ENCODE measurements around the gene SLC25A26. TPM values are rescaled to one million over a fixed set of nuclear protein-coding genes. Genes with fewer than 3 reads are reported as not detected.

SLC25A26 gene
- total and polyA plus RNA-seq, 7 donors: 17.8 to 42.8 (median 22.4) TPM

DNA sequence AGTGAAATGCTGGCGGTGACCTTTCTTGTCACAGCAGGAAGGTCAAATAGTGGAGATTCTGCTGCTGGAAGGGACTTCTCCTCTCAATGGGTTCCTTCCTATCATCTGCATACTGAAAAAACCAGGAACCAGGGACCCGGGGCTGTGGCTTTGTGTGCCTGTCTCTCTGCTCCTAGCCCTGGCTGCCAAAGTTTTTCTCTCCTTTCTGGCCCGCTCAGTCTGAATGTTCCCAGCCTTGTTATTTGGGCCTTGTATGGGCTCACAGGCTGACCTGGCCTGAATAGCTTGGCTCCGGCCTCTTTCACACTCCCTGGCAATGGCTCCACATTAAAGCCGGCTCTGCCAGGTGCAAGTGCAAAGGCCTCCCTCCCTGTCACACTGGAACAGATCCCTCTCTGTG lies 185.4 kb downstream of the SLC25A26 start:
- 85 to 94% methylated on average over 5 of the region's 5 CpGs for WGBS, 2 donors
- DNase-seq: peak; percentile 86
- peak overlapping the region; percentile 73 to 95 (median 86) for H3K27ac ChIP-seq
- H3K27me3 ChIP-seq: no peaks in the 10 kb centered on the region
- no peaks in the 10 kb centered on the region for H3K9me3 ChIP-seq
- H3K4me1 ChIP-seq: peaks cover 0 to 100% (median 99%) of the 10 kb centered on the region in 4 donors
- TF ChIP-seq POLR2A (IDR thresholded peaks at IDR 0.05) (no peak), EP300 (IDR thresholded peaks at IDR 0.05) (no peak), POLR2AphosphoS5 (IDR thresholded peaks at IDR 0.05) (peak in 3 of 4 donors; percentile 12 to 38 (median 16))
- TF ChIP-seq, protein P1, sequence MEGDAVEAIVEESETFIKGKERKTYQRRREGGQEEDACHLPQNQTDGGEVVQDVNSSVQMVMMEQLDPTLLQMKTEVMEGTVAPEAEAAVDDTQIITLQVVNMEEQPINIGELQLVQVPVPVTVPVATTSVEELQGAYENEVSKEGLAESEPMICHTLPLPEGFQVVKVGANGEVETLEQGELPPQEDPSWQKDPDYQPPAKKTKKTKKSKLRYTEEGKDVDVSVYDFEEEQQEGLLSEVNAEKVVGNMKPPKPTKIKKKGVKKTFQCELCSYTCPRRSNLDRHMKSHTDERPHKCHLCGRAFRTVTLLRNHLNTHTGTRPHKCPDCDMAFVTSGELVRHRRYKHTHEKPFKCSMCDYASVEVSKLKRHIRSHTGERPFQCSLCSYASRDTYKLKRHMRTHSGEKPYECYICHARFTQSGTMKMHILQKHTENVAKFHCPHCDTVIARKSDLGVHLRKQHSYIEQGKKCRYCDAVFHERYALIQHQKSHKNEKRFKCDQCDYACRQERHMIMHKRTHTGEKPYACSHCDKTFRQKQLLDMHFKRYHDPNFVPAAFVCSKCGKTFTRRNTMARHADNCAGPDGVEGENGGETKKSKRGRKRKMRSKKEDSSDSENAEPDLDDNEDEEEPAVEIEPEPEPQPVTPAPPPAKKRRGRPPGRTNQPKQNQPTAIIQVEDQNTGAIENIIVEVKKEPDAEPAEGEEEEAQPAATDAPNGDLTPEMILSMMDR (IDR thresholded peaks at IDR 0.05): no peak
- H3K36me3 ChIP-seq: peaks cover 10 to 69% (median 28%) of the 10 kb centered on the region in 4 donors
- H3K4me3 ChIP-seq: no peak overlapping the region
- intact Hi-C loops (cut with DNase I): loop anchor here (2.0 to 10.0 kb wide), 4 partner anchors 95 to 411 kb away; partner anchors contain the start of gene LRIG1

DNA sequence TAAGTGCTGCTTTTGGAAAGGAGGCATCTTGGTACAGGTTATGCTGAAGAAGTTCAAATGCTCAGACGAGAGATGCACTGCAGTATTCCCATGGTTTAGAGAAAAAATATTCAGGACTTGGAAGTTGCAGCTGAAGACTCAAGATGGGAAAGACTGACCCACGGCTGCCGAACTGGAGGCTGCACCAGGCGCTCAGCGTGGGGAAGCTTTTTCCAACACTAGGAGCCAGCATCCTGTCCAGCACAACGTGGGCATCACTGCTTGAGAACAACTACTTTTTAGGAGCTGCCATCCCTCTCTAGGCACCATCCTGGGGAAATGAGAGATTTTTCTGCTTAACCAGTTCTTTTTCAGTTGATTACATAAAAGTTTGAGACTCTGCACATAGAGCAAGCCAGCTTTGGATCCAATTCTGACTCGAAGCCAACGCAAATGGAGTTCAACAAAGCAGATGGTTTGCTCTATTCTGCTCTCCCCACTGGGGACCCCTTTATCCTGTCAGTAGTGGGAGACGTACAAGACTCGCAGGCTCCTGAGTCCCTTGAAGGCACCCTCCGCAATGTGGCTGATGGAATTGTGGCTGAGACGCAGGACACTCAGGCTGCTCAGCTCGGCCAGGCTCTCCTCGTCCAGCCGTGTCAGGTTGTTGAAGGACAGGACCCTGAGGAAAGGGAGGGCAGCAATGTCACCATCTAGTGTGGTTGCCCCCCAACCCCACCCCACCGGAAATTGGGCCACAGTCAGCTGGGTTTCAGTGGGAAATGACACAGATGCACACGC lies 186.2 kb downstream of the SLC25A26 start:
- Histone ChIP-seq H3K9me3 (no peaks in the 10 kb centered on the region), H3K36me3 (peaks cover 10 to 74% (median 32%) of the 10 kb centered on the region in 4 donors), H3K4me1 (peaks cover 0 to 100% (median 99%) of the 10 kb centered on the region in 4 donors), H3K4me3 (no peak overlapping the region), H3K27ac (peak overlapping the region; percentile 73 to 95 (median 86)), H3K27me3 (no peaks in the 10 kb centered on the region)
- DNase-seq: peak; percentile 62
- no peak for TF ChIP-seq POLR2A (IDR thresholded peaks at IDR 0.05)
- peak in 1 of 4 donors; percentile 8 for TF ChIP-seq POLR2AphosphoS5 (IDR thresholded peaks at IDR 0.05)
- intact Hi-C loops (cut with DNase I): loop anchor here (2.0 to 10.0 kb wide), 4 partner anchors 94 to 410 kb away; partner anchors contain the start of gene LRIG1
- WGBS, 2 donors: 87% methylated on average over 17 of the region's 17 CpGs

GRCh38 chr3:66407611-66408218 lies 186.9 kb downstream of the SLC25A26 start:
- peaks cover 0 to 100% (median 99%) of the 10 kb centered on the region in 4 donors for H3K4me1 ChIP-seq
- peaks cover 16 to 81% (median 39%) of the 10 kb centered on the region in 4 donors for H3K36me3 ChIP-seq
- H3K9me3 ChIP-seq: no peaks in the 10 kb centered on the region
- H3K4me3 ChIP-seq: no peak overlapping the region
- intact Hi-C loops (cut with DNase I): loop anchor here (2.0 to 10.0 kb wide), 4 partner anchors 93 to 410 kb away; partner anchors contain the start of gene LRIG1
- peak overlapping the region; percentile 73 to 95 (median 86) for H3K27ac ChIP-seq
- DNase-seq: peak; percentile 86
- WGBS, 2 donors: 44 to 64% methylated on average over 14 of the region's 14 CpGs
- TF ChIP-seq EP300 (IDR thresholded peaks at IDR 0.05): no peak
- TF ChIP-seq, protein P1 (IDR thresholded peaks at IDR 0.05): peak; percentile 68 to 90 (median 86)
- no peak for TF ChIP-seq POLR2A (IDR thresholded peaks at IDR 0.05)
- TF ChIP-seq POLR2AphosphoS5 (IDR thresholded peaks at IDR 0.05): peak in 1 of 4 donors; percentile 19
- H3K27me3 ChIP-seq: no peaks in the 10 kb centered on the region

GRCh38 chr3:66409771-66410754 lies 189.3 kb downstream of the SLC25A26 start:
- H3K27me3 ChIP-seq: no peaks in the 10 kb centered on the region
- H3K9me3 ChIP-seq: no peaks in the 10 kb centered on the region
- DNase-seq: peak; percentile 57
- 92 to 95% methylated on average over 24 of the region's 24 CpGs for WGBS, 2 donors
- H3K36me3 ChIP-seq: peaks cover 19 to 80% (median 42%) of the 10 kb centered on the region in 4 donors
- H3K4me3 ChIP-seq: no peak overlapping the region
- peak overlapping the region; percentile 40 to 95 (median 86) for H3K27ac ChIP-seq
- intact Hi-C loops (cut with DNase I): loop anchor here (5.0 to 10.0 kb wide), 4 partner anchors 145 to 407 kb away; no protein-coding TSS in a partner anchor
- TF ChIP-seq POLR2A (IDR thresholded peaks at IDR 0.05): no peak
- no peak for TF ChIP-seq EP300 (IDR thresholded peaks at IDR 0.05)
- H3K4me1 ChIP-seq: peaks cover 0 to 100% (median 100%) of the 10 kb centered on the region in 4 donors

DNA sequence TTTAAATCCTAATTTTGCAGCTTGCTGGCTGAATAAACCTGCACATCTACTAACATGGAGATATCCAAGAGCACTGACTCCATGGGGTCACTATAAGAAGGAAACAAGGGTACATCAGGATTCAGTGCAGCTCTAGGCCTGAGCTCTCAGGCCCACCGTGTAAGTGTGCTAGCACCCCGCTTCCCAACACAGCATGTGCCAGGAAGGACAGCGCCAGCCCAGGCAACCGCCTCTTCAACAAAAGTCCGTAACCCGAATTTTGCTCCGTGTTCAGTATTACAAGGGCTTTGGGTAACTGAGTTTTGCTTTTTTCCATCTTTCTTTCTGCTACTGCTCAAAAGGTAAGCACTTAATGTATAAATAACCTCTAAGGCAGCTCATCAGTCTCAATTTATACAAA lies 190.2 kb downstream of the SLC25A26 start:
- Histone ChIP-seq H3K27ac (peak overlapping the region; percentile 31 to 95 (median 86)), H3K27me3 (no peaks in the 10 kb centered on the region), H3K36me3 (peaks cover 19 to 71% (median 41%) of the 10 kb centered on the region in 4 donors), H3K4me1 (peaks cover 0 to 100% (median 100%) of the 10 kb centered on the region in 4 donors), H3K4me3 (no peak overlapping the region), H3K9me3 (no peaks in the 10 kb centered on the region)
- DNase-seq: peak; percentile 65
- intact Hi-C loops (cut with DNase I): loop anchor here (10.0 kb wide), 1 partner anchor 204 kb away; no protein-coding TSS in a partner anchor
- TF ChIP-seq EP300 (IDR thresholded peaks at IDR 0.05) (no peak), POLR2AphosphoS5 (IDR thresholded peaks at IDR 0.05) (no peak), POLR2A (IDR thresholded peaks at IDR 0.05) (no peak)
- TF ChIP-seq, protein P1 (IDR thresholded peaks at IDR 0.05): no peak
- 95 to 97% methylated on average over 7 of the region's 7 CpGs for WGBS, 2 donors

All from sigmoid colon (tissue), 7 donors.